T-helper 2 cell treated with Interferon-gamma antibody and Interleukin-4, amounts not matched to agents 100 ng/mL and 5 ng/mL, for 36 hours (primary cell): ENCODE data around the gene EBLN1. TPM values are rescaled to one million over a fixed set of nuclear protein-coding genes. Genes with fewer than 3 reads are reported as not detected.

Experiments used
- intact Hi-C: fragments of 100-400 bp; cut with micrococcal nuclease; formaldehyde crosslinking; loops from one replicate; pipeline ENCODE4 v1.15.1; 2023
- total RNA-seq: library from RNA; stranded (reverse); gene quantifications from 2 replicates; pipeline ENCODE4 v1.2.3, GENCODE V29; 2022

EBLN1 gene
- not detected in 2 replicates for total RNA-seq

DNA sequence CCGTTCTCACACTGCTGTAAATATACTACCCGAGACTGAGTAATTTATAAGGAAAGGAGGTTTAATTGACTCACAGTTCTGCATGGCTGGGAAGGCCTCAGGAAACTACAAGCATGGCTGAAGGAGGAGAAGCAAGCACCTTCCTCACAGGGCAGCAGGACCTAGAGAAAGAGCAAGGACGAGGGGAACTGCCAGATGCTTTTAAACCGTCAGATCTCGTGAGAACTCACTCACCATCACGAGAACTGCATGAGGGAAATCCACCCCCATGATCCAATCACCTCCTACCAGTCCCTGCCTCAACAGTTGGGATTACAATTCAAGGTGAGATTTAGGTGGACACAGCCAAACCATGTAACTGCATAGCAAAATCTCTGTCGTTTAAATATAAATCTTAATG is at the start of gene EBLN1:
TSS of gene EBLN1 (minus strand) at position 174 of the 400 bp plus-strand sequence. CDS start 8,032 bp downstream, outside the sequence.
- intact Hi-C loops = no loop called here

DNA sequence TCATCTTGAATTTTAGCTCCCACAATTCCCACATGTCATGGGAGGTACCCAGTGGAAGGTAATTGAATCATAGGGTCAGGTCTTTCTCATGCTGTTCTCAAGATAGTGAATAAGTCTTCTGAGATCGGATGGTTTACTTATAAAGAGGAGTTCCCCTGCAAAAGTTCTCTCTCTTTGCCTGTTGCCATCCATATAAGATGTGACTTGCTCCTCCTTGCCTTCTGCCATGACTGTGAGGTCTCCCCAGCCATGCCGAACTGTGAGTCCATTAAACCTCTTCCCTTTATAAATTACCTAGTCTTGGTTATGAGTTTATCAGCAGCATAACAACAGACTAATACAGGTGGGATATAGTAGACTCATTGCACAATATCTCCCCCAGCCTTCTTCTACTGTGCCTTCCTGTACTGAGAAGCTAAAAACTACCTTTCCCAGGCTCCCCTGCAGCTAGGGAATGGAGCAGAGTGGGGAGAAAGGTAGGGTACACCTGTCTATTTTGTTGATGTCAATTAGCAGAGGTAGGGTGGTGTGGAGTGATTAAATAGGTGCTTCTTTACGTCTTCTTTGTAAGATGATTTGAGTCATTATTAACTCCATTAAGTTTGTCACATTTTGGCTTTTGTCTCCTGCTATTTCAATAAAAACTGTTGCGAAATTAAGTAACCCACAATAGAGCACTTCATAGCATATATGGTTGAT is 48.2 kb upstream of the EBLN1 start:
- intact Hi-C loops = no loop called here

DNA sequence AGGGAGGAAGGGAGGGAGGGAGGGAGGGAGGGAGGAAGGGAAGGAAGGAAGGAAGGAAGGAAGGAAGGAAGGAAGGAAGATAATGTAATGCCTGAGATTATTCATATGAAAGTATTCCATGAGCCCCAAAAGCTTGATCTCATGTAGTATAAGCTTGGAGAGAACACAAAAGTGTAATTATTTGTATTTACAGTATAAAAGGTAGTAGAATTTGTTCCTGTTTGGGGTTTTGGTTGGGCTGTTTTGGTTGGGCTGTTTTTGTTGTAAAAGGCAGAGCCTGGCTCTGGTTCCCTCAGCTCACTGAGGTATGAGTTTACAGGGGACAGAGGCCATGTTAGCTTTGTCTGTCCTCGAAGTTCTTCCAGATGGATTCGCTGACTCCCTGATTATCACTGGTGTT is 45.3 kb upstream of the EBLN1 start:
- intact Hi-C loops = no loop called here

DNA sequence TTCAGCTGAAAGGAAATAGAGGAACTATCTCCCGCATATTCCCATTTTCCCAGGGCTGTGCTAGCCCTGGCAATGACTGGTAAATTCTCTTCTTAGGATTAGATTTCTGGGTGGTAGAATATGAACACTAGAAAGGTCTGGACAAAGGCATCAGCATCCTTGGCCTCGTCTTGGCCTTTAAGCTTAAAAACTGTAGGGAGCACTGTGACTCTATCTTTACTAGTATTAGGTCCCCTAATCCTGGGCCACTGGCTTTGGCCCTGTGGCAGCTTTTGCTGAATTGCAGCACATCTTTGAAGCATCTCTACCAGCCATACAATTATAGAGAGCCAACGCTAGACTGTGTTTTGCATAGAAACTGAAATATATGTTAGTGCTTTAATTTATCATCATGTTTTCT is 41.5 kb upstream of the EBLN1 start:
- intact Hi-C loops = loop anchor here (10.0 kb wide), 2 partner anchors 726 to 764 kb away; no protein-coding TSS in a partner anchor

DNA sequence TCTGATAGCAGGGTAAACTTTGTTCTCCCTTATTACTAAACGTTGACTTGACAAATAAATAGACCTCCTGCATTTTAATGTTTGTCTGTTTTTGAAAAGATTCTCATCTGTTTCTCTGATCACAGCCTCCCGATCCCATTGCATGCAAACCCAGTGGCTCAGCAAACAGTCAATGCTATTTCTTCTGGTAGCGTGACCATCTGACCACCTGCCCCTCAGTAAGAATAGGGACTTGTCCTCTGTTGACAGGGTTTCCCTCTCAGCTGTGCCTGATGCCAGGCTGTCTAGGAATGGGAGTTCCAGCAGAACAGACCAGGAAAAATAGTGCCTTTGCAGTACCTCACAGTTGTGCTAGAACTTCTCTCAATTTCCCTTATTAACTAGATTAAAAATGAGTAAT is 40.7 kb upstream of the EBLN1 start:
- intact Hi-C loops = loop anchor here (10.0 kb wide), 2 partner anchors 726 to 764 kb away; no protein-coding TSS in a partner anchor

DNA sequence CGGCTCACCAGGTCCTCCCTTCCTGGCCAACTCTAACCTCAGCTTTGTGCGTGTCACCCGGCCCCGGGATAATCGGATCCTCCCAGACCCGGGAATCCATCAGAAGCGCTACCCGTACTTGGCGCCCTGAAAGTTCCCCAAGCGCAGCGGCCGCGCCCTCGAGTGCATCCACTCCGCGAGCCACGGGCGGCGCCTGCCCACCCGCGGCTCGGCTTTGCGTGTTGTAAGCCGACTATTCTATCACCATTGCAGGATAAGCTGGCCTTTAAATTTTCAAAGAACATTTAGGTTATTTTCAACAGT is 35.7 kb upstream of the EBLN1 start:
- intact Hi-C loops = loop anchor here (5.0 to 10.0 kb wide), 5 partner anchors 224 to 759 kb away; partner anchors contain the start of gene MLLT10

DNA sequence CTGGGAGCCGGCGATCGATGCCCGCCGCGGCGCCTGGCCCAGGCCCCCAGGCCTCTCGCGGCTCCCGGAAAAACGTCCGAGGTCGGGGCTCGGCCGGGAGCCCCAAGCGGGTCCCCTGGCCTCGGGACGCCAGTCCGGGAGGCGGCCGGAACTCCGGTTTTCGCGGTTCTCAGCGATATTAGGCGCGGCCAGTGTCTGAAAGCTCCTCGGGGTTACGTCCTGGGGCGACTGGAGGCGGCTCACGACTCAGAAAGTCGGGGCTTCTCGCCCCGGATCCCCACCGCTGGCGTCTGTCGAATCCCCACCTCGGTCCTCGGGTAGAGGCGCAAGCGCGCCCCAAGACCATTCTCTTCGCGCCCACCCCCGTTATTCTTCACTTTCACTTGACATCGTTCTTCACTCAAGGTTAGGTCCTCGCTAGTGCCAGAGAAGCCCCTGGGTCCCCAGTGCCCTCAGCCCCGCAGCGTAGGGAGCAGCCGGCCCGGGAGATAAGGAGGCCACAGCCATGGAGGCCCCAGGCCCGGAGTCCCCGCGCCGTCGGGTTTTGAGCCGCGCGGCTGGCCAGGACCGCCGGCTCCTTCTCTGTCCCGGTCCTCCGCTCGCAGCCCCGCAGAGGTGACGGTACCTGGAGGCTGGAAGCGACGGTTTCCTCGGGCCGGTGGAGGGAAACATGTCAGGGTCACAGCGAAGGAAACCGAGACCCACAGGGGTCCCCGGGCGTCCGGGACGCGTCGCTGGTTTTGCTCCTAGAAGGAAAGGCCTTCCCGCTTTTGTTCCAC is 35.2 kb upstream of the EBLN1 start:
- intact Hi-C loops = loop anchor here (1.0 to 10.0 kb wide), 10 partner anchors 24 to 758 kb away; partner anchors contain the start of genes COMMD3, DNAJC1 and MLLT10

DNA sequence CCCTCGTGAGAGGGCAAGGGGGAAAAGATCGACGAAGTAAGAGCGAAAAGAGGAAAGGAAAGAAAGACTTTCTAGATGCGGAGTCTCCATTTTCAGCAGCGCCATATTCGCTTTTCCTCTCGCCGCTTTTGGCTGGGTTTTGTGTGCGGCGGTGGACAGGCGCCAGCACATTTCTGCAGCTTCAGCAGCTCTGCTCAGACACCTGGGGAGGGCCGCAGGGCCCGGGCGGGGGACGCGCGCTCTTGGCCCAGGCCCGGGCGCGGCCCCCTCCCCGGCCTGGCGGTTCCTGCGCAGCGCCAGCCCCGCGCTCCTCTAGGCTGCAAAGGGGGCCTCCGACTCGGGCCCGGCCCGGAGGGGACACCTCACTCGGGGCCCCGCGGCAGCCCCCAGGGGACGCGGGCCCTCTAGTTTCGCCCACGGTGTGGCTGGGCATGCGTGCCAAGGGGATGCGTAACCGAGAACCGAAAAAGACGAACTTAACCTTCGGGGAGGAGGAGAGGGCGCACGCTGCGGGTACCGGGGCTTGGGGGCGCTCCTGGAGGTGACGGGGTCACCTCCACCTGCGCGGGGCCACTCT is 34.5 kb upstream of the EBLN1 start:
- intact Hi-C loops = loop anchor here (1.0 to 10.0 kb wide), 10 partner anchors 23 to 758 kb away; partner anchors contain the start of genes COMMD3, DNAJC1 and MLLT10

DNA sequence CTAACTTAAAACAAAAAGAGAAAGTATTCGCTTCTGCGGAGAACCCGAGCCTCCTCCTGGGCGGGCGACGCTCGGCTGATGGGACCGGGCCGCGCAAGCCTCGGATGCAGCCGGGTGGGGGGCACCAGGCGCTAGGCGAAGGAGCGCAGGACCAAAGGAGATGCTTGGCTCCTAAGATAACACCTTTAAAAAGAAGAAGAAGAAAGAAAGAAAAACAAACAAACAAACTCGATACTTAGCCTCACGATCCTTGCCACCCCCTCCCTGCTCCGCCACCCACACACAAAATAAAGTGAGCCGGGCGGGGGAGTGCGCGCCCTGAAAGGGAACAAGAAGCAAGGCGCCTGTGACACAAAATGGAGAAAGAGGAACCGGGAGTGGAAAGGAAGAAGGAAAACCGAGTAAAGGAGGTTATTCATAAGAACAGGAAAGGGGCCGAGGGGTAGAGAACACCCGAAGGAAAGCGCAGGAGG is 34.0 kb upstream of the EBLN1 start:
- intact Hi-C loops = loop anchor here (1.0 to 10.0 kb wide), 10 partner anchors 22 to 757 kb away; partner anchors contain the start of genes COMMD3, DNAJC1 and MLLT10

DNA sequence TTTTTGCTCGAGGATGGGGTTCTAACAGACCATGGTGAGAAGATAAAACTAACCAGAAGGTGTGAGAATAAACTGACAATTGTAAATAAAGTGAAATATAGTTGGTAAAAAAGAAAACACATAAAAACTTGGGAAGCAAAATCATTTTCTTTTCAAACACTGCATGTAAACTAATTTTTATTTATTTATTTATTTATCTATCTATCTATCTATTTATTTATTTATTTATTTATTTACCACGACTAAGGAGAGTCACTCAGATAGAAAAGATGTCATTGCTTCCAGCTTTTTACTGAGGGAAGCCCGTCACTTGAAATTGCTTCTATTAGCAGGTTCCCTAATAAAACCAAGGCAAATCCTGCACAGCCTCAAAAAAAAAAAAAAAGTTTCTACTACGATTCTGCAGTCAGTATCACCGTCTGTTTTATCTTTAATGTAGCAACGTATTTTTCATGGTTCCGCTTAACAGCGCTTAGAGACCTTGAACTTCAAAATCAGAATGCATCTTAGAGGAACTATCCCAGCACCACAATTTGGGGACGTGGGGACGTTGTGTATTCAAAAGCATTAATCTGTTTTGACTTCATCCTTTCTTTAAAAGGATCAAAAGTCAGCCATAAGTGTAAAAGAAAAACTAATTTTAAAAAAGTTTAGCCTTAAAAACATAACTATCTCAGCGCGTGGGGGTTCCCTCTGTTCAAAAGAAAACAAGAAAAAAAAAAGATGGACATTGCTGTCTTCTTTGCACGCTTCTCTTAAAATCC is 33.3 kb upstream of the EBLN1 start:
- intact Hi-C loops = loop anchor here (5.0 to 10.0 kb wide), 5 partner anchors 226 to 756 kb away; partner anchors contain the start of gene MLLT10

DNA sequence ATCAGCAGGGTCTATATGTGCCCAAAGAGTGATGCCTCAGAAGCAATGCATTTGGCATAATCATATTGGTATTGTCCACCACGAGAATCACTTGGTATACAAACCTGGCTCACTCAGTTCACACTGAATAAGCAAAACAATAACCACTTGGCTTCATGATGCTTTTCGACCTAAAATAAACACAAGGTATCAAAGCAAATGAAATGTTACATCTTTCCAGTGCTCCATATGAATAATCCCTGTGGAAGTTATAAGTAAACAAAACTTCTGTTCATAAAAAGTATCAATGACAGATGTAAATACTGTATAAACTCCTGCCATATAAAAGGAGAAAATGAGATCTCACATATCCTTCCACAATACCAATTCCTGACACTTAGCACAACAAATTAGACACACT is 29.8 kb upstream of the EBLN1 start:
- intact Hi-C loops = no loop called here

DNA sequence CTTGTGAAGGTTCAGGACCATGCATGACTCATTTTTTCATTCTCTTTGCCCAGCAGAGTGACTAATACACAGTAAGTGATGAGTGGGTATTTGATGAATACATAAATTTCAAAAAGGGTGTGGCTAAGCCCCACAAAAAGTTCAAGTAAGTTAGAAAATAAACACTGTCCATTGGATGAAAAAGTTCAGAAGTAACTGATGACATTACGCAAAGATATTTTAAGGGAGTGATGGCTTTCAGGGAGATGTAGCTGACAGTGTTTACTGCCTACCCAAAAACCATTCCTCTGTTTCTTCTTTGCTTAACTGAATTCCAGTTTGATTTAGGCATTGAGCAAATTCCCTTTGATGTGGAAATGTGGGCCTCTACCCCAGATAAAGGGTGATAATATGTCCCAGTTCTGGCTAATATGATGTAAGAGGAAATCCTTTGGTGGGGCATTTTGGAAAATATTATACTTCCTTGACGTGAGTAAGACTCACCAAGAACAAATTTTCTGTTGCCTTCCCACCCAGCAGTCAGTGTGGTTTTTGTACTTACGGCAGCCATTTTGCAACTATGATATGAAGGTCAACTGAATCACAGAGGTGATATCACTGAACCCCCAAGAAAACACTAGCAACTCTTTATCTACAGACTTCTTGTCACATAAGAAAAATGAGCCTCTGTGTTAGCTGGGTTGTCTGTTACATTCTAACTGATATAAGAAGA is 29.0 kb upstream of the EBLN1 start:
- intact Hi-C loops = no loop called here

DNA sequence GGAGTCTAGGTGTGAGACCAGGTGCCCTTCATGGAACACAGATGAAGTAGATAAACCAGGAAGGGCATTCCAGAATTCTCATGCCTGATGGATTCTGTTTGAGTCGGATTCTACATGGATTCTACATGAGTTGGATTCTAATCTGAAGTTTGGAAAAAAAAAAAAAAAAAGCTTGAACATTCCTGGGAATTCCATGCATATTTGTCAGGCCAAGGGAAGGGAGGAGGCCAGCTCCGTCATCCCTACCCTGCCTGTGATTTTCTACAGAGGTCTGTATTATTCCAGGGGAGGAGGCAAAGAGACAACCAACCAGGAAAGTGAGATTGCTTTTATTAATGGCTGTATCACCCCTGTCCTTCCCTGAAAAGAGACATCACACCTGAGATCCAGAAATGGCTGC is 27.8 kb upstream of the EBLN1 start:
- intact Hi-C loops = no loop called here

DNA sequence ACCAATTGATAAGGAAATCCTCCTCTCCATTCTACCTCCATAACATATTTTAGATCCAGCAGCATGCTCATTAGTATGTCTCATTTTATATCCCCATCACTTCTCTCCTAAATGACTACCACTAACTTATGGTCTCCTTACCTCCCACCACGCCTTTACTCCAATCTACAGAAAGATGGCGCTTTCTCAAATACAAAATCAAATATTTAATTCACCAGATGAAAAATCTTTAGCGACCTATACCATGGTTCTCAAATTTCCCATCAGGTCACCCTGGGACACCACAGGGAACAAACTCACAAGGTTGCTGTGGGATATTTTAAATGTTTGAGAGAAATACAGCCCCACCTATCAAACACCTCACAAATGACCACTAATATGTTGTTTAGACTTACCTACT is 27.0 kb upstream of the EBLN1 start:
- intact Hi-C loops = loop anchor here (1.0 kb wide), 1 partner anchor 16 kb away; no protein-coding TSS in a partner anchor

DNA sequence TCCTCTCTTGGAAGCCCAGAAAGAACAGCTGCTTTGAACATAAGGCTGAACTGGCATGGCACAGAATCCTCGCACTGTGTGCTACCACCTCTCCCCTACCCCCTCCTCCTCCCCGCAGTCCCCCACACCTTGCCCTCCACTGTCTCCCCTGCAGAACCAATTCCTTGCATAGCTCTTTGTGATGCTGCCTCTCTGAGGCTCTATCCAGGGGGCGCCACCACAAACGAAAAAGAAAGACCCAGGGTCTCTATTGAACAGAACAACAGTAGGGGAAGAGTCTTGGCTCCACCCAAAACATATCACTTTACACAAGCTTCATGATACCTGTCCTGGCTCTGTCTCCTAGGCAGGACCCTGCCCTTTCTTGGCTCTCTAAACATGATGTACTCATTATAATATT is 26.2 kb upstream of the EBLN1 start:
- intact Hi-C loops = loop anchor here (1.0 kb wide), 1 partner anchor 15 kb away; no protein-coding TSS in a partner anchor

DNA sequence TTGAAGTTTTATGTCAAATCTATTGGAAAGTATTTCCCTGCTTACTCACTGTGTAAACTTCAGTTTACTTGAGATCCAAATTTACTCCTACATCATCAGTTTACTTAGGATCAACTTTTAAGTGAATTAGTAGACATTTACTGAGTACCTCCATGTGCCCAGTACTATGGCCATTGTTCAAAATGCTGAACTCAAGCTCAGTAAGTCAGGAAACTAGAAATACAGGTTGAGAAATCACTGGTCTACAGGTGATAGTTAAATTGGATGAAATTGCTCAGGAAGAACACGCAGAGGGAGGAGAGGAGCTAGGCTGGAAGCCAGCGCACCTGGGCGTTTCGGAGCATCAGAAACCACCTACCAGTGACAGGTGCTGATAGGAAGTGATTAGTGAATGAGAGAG is 25.5 kb upstream of the EBLN1 start:
- intact Hi-C loops = no loop called here

DNA sequence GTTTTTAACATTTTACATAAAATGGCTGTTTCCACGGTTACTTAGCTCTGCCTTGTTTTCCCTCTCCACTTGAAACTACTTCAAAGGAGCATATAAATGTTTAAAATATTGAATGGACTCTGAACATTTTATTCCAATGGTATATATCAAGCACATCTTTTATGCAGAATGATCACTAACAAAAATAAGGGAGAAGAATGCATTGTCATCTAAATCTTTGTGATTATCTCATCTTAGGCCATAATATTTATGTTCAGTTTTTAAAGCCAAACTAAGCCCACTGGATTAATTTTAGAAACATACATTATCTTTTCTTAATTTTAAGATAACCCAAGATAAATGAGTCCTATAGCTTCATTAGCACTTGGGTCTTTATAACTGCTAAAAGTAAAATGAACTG is 13.4 kb upstream of the EBLN1 start:
- intact Hi-C loops = no loop called here

DNA sequence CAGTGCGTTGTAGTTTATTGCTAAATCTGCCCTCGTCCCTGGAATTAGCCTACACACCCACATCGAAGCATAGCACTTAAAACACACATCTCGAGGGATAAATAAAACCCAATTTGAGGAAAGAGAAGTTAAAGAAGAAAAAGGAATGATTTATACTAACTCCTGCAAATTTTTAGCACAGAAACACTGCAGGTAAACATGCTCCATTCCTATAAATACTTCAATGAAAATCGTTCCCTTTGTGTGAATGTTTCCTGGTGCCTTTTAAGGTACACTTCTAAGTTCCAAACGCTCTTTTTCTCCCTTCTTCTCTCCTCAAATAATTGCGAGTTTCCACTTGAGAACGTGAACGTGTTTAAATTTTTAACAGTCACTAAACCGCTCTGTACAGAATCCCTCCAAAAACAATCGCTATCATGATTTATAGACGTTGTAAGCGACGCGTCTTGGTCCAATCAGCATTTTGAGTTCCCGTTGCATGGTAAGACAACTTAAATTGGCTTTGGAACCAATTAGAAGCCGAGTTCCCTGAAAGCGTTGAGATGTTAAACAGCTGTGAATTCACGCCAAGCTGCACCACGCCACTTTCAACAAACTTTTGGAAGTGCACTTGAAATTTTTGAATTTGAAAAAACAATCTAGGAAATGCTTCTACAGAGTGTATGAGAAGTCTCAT is 12.5 kb upstream of the EBLN1 start:
- intact Hi-C loops = no loop called here

DNA sequence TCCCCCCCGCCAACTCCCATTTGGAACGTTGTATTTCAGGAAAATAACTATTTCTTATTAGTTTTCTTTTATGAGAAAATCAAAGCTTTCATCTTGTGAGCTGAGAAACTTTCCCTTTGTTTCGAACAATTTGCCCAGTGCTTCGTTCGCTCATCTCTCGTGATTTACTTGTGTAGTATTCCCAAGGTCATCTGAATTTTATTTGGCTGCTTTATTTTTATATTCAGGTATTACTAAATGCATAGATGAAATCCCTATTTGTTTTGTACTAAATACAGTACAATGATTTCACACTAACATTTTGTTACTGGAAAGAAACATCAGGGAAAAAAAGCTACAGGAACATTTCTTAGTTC is 12.0 kb upstream of the EBLN1 start:
- intact Hi-C loops = loop anchor here (1.0 to 10.0 kb wide), 9 partner anchors 15 to 865 kb away; partner anchors contain the start of genes COMMD3, DNAJC1 and MSRB2
